Measurements from ENCODE around the gene DIDO1. TPM values are rescaled to one million over a fixed set of nuclear protein-coding genes. Genes with fewer than 3 reads are reported as not detected.
A peak's percentile ranks its signal among the peaks of the same experiment; 100 is the strongest.

The DIDO1 gene
- total and polyA plus RNA-seq, 2 of the 4 experiments (the other 2 are of a cell fraction), result 21.8 to 28.1 TPM

GRCh38 chr20:62860391-62860923, 65.8 kb downstream of the DIDO1 start:
- H2AFZ ChIP-seq (replicated peaks; ENCODE audit: low read length, poor library complexity), result peak overlapping the region; percentile 75
- no peak for TF ChIP-seq FOS (IDR thresholded peaks at IDR 0.05; ENCODE audit: low read depth, low read length)
- TF ChIP-seq RCOR1 (IDR thresholded peaks at IDR 0.05; ENCODE audit: insufficient replicate concordance, low read length), result no peak
- TF ChIP-seq NFE2L2 (IDR thresholded peaks at IDR 0.05; ENCODE audit: low read depth, low read length), result no peak
- TF ChIP-seq BHLHE40 (IDR thresholded peaks at IDR 0.05; ENCODE audit: low read depth, low read length), result no peak
- TF ChIP-seq SMC3 (IDR thresholded peaks at IDR 0.05; ENCODE audit: low read depth, low read length), result no peak
- TF ChIP-seq CEBPB (IDR thresholded peaks at IDR 0.05; ENCODE audit: low read depth, low read length), result no peak
- no peak for TF ChIP-seq CTCF (conservative IDR thresholded peaks at IDR 0.05; ENCODE audit: low read depth, low read length)
- TF ChIP-seq MAFK (IDR thresholded peaks at IDR 0.05; ENCODE audit: low read depth, low read length), result no peak
- TF ChIP-seq, protein P1, sequence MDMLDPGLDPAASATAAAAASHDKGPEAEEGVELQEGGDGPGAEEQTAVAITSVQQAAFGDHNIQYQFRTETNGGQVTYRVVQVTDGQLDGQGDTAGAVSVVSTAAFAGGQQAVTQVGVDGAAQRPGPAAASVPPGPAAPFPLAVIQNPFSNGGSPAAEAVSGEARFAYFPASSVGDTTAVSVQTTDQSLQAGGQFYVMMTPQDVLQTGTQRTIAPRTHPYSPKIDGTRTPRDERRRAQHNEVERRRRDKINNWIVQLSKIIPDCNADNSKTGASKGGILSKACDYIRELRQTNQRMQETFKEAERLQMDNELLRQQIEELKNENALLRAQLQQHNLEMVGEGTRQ (IDR thresholded peaks at IDR 0.05; ENCODE audit: low read depth, low read length), result no peak
- no peak for TF ChIP-seq MAZ (IDR thresholded peaks at IDR 0.05; ENCODE audit: borderline replicate concordance, low read depth, low read length)
- TF ChIP-seq MXI1 (IDR thresholded peaks at IDR 0.05; ENCODE audit: borderline replicate concordance, low read depth, low read length), result no peak
- no peak for TF ChIP-seq RFX5 (IDR thresholded peaks at IDR 0.05; ENCODE audit: low read depth, low read length)
- no peak for TF ChIP-seq POLR2A (IDR thresholded peaks at IDR 0.05; ENCODE audit: low read depth, low read length)
- H3K36me3 ChIP-seq (ENCODE audit: control insufficient read depth, insufficient read depth, low read length), result peaks cover 10% of the 10 kb centered on the region; the same call in 1 of the 2 replicates
- dilution Hi-C loops (cut with HindIII; ENCODE audit: low sequenced_read_pairs, unreplicated experiment) (no loop called here), intact Hi-C loops (cut with micrococcal nuclease) (loop anchor here (5.0 kb wide), 1 partner anchor 57 kb away; no protein-coding TSS in a partner anchor), in situ Hi-C loops (cut with MboI; ENCODE audit: low sequenced_read_pairs) (no loop called here)
- no peak overlapping the region for H4K5ac ChIP-seq (ENCODE audit: low read depth, low read length)
- 0 out of 2 replicates have a peak overlapping the region, but pooled peaks have one; percentile 8 for H3K4ac ChIP-seq (ENCODE audit: low read depth, low read length)
- H2AK5ac ChIP-seq (ENCODE audit: low read depth, low read length), result no peak overlapping the region
- H3K56ac ChIP-seq (ENCODE audit: extremely low read depth, insufficient read depth, low read length), result no peak overlapping the region; the same call in 1 of the 2 replicates
- peak overlapping the region; percentile 67; the same call in 1 of the 2 replicates for H3K23ac ChIP-seq (ENCODE audit: low read depth, low read length)
- peaks cover 14 to 38% of the 10 kb centered on the region in 2 experiments for H3K79me1 ChIP-seq (ENCODE audit: low read depth in 1 of 2, low read length in 2 of 2)
- peak overlapping the region; percentile 55; the same call in 1 of the 2 replicates for H3K14ac ChIP-seq (replicated peaks; ENCODE audit: low read depth, low read length)
- WGBS, 2 experiments (ENCODE audit: extremely low coverage in 2 of 2, insufficient read length in 1 of 2), result 0% methylated on average over 2 of the region's 24 CpGs; no CpG with 5 or more reads in 1 of the 2 experiments
- no peak overlapping the region for H2BK15ac ChIP-seq (ENCODE audit: low read depth, low read length)
- H3K9me1 ChIP-seq (ENCODE audit: insufficient read depth, low read length), result peaks cover 4% of the 10 kb centered on the region; the same call in 1 of the 2 replicates
- H4K91ac ChIP-seq (ENCODE audit: insufficient read depth, low read depth, low read length), result no peak overlapping the region
- H3K4me3 ChIP-seq (ENCODE audit: insufficient read depth, low read depth, low read length), result peak overlapping the region; percentile 100
- no peaks in the 10 kb centered on the region for H3K9me3 ChIP-seq (ENCODE audit: control insufficient read depth, insufficient read depth, low read length)
- peak overlapping the region; percentile 22 for H3K9ac ChIP-seq (ENCODE audit: low read depth, low read length)
- H2BK20ac ChIP-seq (ENCODE audit: low read depth, low read length), result no peak overlapping the region
- no peak overlapping the region for H4K8ac ChIP-seq (ENCODE audit: low read depth in 2 of 2, low read length in 2 of 2)
- no peak overlapping the region for H2BK120ac ChIP-seq (ENCODE audit: low read depth, low read length)
- no TSS peak for BruUV-seq (replicated peaks)
- ChIA-PET CTCF (no interaction called here), POLR2A (ENCODE audit: unreplicated experiment) (no interaction called here)
- H4K20me1 ChIP-seq (ENCODE audit: insufficient read depth, low read length), result peaks cover 19% of the 10 kb centered on the region
- no peaks in the 10 kb centered on the region for H3K27me3 ChIP-seq (ENCODE audit: control insufficient read depth, insufficient read depth, low read length)
- ATAC-seq (ENCODE audit: low read depth) (no peak; the same call in 1 of the 2 replicates), DNase-seq (peak; percentile 45)
- H3K27ac ChIP-seq (ENCODE audit: insufficient read depth, low read length), result no peak overlapping the region
- H2AK9ac ChIP-seq (replicated peaks; ENCODE audit: low read depth, low read length, poor library complexity), result peak overlapping the region; percentile 6
- H3K4me1 ChIP-seq (ENCODE audit: control insufficient read depth, insufficient read depth, low read length), result 0 out of 2 replicates have a peak, but pooled peaks cover 3% of the 10 kb centered on the region
- no peak overlapping the region for H2BK5ac ChIP-seq (ENCODE audit: low read depth, low read length, poor library complexity, severe bottlenecking)
- peak overlapping the region; percentile 88 for H3K4me2 ChIP-seq (ENCODE audit: low read depth, low read length)
- no peak overlapping the region for H3K18ac ChIP-seq (ENCODE audit: low read depth, low read length)

Data from IMR-90 (cell line).